Astrocyte (in vitro differentiated cells and primary cell): ENCODE measurements around the gene MN1.

Experiments
- EZH2 ChIP-seq: IDR thresholded peaks from 2 replicates; pipeline ENCODE4 v1.6.1; 2012; ENCODE audit warnings: mild to moderate bottlenecking, low read length, inconsistent platforms; ENCODE audit not compliant: insufficient read depth
- TF ChIP-seq, protein P1 (sequence below): IDR thresholded peaks from 2 replicates; pipeline ENCODE4 v1.5.1; 2011; ENCODE audit warnings: low read depth, mild to moderate bottlenecking, inconsistent platforms, low read length, moderate library complexity; ENCODE audit not compliant: insufficient read depth

DNA sequence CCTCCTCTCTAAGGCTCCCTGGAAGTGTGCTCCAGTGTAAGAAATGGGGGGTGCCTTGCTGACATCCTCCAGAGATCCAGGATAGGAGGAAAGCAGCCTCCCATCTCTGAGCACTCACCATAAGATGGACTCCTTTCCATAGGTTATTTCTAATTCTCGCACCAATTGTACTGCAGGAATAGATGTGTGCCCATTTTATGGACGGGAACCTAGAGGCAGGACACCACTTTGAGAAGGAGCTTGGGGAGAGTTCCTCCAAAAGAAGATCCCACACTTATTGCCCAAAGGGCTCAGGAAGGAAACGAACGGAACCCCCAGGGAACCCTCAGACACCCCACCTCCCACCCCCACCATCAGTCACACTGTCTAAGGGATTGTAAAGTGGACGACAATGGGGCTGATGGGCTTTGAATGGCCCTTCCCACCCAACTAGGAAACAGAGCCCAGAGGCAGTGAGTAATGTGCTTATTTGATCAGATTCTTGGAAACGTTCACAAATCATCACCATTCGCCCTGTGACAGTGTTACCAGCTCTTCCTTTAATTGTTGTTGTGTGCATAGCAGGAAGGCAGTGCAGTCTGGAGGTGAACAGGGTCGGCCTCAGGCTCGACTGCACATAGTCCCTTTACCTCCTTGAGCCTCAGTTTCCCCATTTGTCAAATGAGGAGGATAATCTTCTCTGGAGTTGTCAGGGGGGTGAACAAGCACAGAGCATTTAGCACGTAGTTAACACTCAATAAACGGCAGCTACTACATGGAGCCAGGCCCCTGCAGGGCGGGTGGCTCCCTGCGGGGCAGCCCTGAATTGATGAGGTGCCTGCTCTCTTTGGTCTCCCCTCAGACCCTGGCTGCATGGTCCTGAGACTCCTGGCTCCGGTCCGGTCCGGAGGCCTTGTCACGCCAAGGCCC is 8.4 kb upstream of the MN1 start:
- TF ChIP-seq, protein P1, sequence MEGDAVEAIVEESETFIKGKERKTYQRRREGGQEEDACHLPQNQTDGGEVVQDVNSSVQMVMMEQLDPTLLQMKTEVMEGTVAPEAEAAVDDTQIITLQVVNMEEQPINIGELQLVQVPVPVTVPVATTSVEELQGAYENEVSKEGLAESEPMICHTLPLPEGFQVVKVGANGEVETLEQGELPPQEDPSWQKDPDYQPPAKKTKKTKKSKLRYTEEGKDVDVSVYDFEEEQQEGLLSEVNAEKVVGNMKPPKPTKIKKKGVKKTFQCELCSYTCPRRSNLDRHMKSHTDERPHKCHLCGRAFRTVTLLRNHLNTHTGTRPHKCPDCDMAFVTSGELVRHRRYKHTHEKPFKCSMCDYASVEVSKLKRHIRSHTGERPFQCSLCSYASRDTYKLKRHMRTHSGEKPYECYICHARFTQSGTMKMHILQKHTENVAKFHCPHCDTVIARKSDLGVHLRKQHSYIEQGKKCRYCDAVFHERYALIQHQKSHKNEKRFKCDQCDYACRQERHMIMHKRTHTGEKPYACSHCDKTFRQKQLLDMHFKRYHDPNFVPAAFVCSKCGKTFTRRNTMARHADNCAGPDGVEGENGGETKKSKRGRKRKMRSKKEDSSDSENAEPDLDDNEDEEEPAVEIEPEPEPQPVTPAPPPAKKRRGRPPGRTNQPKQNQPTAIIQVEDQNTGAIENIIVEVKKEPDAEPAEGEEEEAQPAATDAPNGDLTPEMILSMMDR, result no peak
- no peak for TF ChIP-seq EZH2
